Psoas muscle (tissue), 8 donors: Measurements from ENCODE around the gene TBCK. TPM values are rescaled to one million over a fixed set of nuclear protein-coding genes. Genes with fewer than 3 reads are reported as not detected.

Experiments
- ATAC-seq, 4 donors: fragments of 200-7000 bp; cut with Tn5 transposase; one replicate each; pipeline ENCODE4 v1.9.1; 2020; ENCODE audit warnings: moderate library complexity in 3 of 4, mild to moderate bottlenecking in 2 of 4
- DNase-seq, 2 donors: peaks; one replicate each; pipeline ENCODE4 v3.0.0-alpha.2; 2020
- H3K27ac ChIP-seq: fragments of 200-600 bp; one replicate; pipeline ENCODE4 v1.8.0; 2022
- H3K27me3 ChIP-seq, 3 donors: fragments of 200-600 bp in 1 of 3; one replicate each; pipeline versions ENCODE4 v1.6.1 to v1.8.0; 2013 to 2022; ENCODE audit warnings: low read length in 2 of 3, mild to moderate bottlenecking in 2 of 3, moderate library complexity in 1 of 3; ENCODE audit not compliant: insufficient read depth in 3 of 3
- H3K36me3 ChIP-seq, 2 donors: fragments of 200-600 bp in 1 of 2; one replicate each; pipeline versions ENCODE4 v1.6.1 to v1.8.0; 2013 to 2022; ENCODE audit warnings: low read depth in 1 of 2, mild to moderate bottlenecking in 1 of 2, moderate library complexity in 1 of 2; ENCODE audit not compliant: insufficient read depth in 1 of 2
- H3K4me1 ChIP-seq: fragments of 200-600 bp; one replicate; pipeline ENCODE4 v1.8.0; 2022
- H3K4me3 ChIP-seq: fragments of 200-600 bp; one replicate; pipeline ENCODE4 v1.8.0; 2022; ENCODE audit warnings: mild to moderate bottlenecking
- H3K9me3 ChIP-seq: fragments of 200-600 bp; one replicate; pipeline ENCODE4 v1.8.0; 2022
- CTCF ChIP-seq: fragments of 200-600 bp; IDR thresholded peaks from one replicate; pipeline ENCODE4 v1.8.0; 2022; ENCODE audit warnings: antibody characterized with exemption
- WGBS, 3 donors: extraction: QIAGEN DNeasy Blood & Tissue Kit; methylation state at CpG; one replicate each; pipeline versions ENCODE4 v1.1.6 to v1.1.7; 2013; 5-methylcytosine and 5-hydroxymethylcytosine counted together
- intact Hi-C, 2 donors: fragments of 100-400 bp; cut with DNase I; formaldehyde crosslinking; loops; one replicate each; pipeline versions ENCODE4 v1.11.0 to v1.14.2; 2022
- polyA plus RNA-seq, 3 donors: library from polyadenylated mRNA; stranded (reverse); fragments of 200-250 nt; gene quantifications; one replicate each; pipeline ENCODE4 v1.2.3, GENCODE V29; 2013
- total RNA-seq, 4 donors: library from RNA; stranded (reverse); fragmentation: NEBNext Ultra II Directional in 2 of 4; extraction: Animal tissue kit (Norgen Biotek cat#: 25700) in 2 of 4; gene quantifications; one replicate each; pipeline versions ENCODE4 v1.2.1 to v1.2.4, GENCODE V29; 2021 to 2023
- donor health status: healthy with polysubstance abuse.
- donor health status: DM: no; HTN: no; CAD: no; lungs with moderate emphysema.
- donor health status: Bipolar disorder and iron deficiency.
- donor health status: healthy.
- donor health status: DM: yes; HTN: yes; CAD: no.
- donor health status: DM: no; HTN: no; CAD: no.
- donor health status: DM: no; HTN: no; CAD: no.
- donor health status: DM: yes; HTN: yes; CAD: no.

Gene TBCK
- total and polyA plus RNA-seq, 7 donors = 1.9 to 16.8 (median 9.7) TPM

GRCh38 chr4:106036334-106036733 lies 279.7 kb downstream of the TBCK start:
- DNase-seq (no peak), ATAC-seq (no peak)
- WGBS, 3 donors = 84 to 90% (median 89%) methylated on average over 3 of the region's 3 CpGs
- Histone ChIP-seq H3K27me3 (no peaks in the 10 kb centered on the region), H3K9me3 (no peaks in the 10 kb centered on the region), H3K4me1 (no peaks in the 10 kb centered on the region), H3K36me3 (no peaks in the 10 kb centered on the region), H3K4me3 (no peak overlapping the region), H3K27ac (no peak overlapping the region)
- no peak for TF ChIP-seq CTCF
- intact Hi-C loops = no loop called here

GRCh38 chr4:106035204-106035603 lies 280.8 kb downstream of the TBCK start:
- no peak overlapping the region for H3K27ac ChIP-seq
- H3K27me3 ChIP-seq = no peaks in the 10 kb centered on the region
- no peaks in the 10 kb centered on the region for H3K4me1 ChIP-seq
- DNase-seq (no peak), ATAC-seq (no peak)
- TF ChIP-seq CTCF = no peak
- peaks cover 5% of the 10 kb centered on the region for H3K9me3 ChIP-seq
- WGBS, 3 donors = 82 to 94% (median 90%) methylated on average over 1 of the region's 1 CpG
- no peak overlapping the region for H3K4me3 ChIP-seq
- intact Hi-C loops = no loop called here
- H3K36me3 ChIP-seq = no peaks in the 10 kb centered on the region

GRCh38 chr4:106034751-106035150 lies 281.3 kb downstream of the TBCK start:
- Histone ChIP-seq H3K9me3 (peaks cover 5% of the 10 kb centered on the region), H3K4me3 (no peak overlapping the region), H3K27me3 (no peaks in the 10 kb centered on the region), H3K36me3 (no peaks in the 10 kb centered on the region), H3K4me1 (no peaks in the 10 kb centered on the region), H3K27ac (no peak overlapping the region)
- ATAC-seq (no peak), DNase-seq (no peak)
- intact Hi-C loops = no loop called here
- no peak for TF ChIP-seq CTCF

- no peak overlapping the region for H3K27ac ChIP-seq
- H3K4me3 ChIP-seq = no peak overlapping the region
Measured at GRCh38 chr4:106034220-106034619, 281.8 kb downstream of the TBCK start.

More at GRCh38 chr4:106034220-106034619, 281.8 kb downstream of the TBCK start:
- DNase-seq (no peak), ATAC-seq (peak in 2 of 4 donors; percentile 53)
- intact Hi-C loops = no loop called here
- Histone ChIP-seq H3K9me3 (peaks cover 5% of the 10 kb centered on the region), H3K36me3 (no peaks in the 10 kb centered on the region), H3K27me3 (no peaks in the 10 kb centered on the region), H3K4me1 (no peaks in the 10 kb centered on the region)
- no peak for TF ChIP-seq CTCF
- 26 to 28% (median 27%) methylated on average over 3 of the region's 3 CpGs for whole genome bisulfite sequencing, 3 donors
